GM21515 (cell line): ENCODE measurements around the gene TMCC1.
"Not testable (repeated sequence)": the region's sequence is repeated elsewhere in the genome, so short reads cannot be mapped to it uniquely, and the experiment has no call there.

Experiments used
- ATAC-seq: cut with Tn5 transposase; IDR thresholded peaks from one replicate; pipeline ENCODE4 v1.9.1; 2021; ENCODE audit not compliant: unreplicated experiment

TMCC1 gene

DNA sequence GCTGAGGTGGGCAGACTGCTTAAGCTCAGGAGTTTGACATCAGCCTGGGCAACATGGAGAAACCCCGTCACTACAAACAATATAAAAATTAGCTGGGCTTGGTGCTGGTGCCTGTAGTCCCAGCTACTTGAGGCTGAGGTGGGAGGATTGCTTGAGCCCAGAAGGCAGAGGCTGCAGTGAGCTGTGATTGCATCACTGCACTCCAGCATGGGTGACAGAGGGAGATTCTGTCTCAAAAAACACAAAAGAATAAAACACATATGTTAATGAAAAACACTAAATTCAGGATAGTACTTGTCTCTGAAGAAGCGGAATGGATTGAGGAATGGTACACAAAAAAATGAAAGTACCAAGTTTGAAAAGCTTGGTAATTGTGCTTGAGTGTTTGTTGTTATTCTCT lies 159.1 kb downstream of the TMCC1 start:
- ATAC-seq = no peak

DNA sequence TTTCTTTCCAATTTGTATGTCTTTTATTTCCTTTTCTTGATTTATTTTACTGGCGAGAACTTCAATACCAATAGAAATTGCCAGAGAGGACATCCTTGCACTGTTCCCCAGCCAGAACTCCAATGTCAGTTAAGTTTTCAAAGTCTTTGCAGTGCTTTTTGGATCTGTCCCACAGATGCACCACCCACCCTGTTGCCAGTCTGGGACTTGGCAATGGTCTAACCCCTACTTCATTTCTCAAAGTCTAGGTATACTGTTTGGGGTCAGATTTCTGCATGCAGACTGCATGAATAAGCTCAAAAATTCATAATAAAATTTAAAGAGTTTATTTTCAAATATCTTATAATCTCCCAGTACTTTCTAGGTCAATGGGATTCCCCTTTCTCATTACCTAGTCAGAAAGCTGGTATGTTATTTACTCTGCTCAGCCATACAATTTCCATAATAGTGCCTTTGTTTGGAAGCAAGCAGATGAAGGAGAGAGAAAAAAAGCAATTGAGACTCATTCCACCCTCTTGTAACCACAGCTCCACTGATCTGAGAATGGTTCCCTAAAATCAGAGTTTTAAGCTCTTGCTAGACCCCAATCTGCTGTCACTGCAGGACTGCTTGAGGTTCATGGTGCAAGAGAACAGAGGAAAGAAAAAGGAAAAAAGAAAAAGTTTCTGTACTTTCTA lies 161.2 kb downstream of the TMCC1 start:
- no peak for ATAC-seq

DNA sequence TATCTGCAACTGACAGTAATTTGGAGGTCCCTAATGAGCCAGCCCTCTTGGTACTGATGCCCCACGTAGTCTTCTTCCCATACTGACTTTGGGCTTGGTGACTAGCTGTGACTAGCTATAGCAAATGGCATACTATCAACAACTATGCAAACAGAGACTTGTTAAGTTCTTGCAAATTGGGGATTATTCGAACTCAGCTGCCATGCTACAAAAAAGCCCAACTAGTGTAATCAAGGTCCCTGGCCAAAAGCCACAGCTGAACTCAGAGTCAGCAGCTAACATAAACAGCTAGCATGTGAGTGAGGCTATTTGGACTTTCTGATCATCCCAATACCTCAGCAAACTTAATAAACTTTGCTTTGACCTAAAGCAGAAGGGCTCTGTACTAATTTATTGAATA lies 165.8 kb downstream of the TMCC1 start:
- no peak for ATAC-seq

DNA sequence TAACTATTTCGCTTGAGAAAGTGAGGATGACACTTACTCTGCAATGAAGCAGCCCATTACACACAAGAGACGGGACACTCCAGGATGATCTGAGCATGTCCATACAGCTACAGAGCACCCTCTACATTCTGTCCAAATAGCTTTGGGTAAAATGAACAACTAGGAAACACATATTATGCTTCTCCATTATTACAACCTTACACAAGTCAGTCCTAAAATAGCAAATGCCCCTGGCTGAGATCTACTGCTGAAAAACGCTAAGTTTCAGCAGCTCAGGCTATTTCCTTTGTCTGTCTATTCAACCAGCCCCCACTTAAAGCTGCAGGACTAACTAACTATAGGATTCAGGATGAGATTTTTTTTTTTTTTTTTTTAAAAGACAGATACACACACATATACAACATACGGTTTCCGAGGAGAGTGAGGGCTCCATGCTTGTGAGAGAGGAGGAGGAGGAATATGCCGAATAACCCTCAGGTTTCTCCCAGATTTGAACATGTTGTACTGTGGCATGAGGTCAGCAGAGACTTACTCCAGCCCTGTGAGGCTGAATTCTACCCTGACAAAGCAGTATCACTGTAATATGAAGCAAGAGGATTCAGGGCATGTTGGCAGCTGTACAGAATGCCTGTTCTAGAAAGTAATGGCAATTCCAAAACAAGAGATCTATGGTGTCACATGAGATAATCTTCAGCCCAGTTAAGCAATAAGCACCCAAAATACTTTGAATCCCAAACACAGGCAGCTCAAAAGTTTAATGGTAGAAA lies 169.8 kb downstream of the TMCC1 start:
- ATAC-seq = no peak

DNA sequence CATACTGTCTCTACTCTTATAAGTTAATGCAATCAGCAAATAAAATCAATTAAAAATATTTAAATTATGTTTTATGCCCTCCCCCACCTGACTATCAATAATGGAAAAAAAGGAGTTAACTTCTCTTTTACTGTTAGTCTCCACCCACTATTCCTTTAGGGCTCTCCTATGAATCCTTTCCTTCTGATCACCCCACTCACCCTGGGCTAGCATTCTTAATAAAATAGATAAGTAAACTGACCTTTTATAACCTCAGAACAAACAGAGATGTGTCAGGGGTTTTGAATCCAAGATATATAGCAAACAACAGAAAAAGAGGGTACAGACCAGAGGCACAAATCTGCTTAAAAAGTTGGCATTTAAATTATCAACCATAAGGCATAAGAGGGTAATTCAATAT lies 171.0 kb downstream of the TMCC1 start:
- ATAC-seq = no peak

DNA sequence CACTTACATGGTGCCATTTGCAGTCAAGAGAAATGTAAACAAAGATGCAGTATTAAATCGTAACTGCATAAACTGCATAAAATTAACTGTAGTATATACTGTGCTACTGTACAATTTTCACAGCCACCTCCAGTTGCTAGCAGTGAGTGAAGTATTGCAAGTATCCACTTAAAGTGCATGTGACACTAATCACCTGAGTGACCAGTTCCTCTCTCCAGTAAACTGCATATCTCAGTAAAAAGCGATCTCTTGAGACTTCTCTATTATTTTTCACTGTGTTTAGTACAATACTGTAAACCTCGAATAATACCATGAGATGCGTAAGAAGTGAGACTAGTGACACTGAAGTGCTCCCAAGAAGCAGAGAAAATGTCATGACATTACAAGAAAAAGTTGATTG lies 175.3 kb downstream of the TMCC1 start:
- ATAC-seq = no peak

DNA sequence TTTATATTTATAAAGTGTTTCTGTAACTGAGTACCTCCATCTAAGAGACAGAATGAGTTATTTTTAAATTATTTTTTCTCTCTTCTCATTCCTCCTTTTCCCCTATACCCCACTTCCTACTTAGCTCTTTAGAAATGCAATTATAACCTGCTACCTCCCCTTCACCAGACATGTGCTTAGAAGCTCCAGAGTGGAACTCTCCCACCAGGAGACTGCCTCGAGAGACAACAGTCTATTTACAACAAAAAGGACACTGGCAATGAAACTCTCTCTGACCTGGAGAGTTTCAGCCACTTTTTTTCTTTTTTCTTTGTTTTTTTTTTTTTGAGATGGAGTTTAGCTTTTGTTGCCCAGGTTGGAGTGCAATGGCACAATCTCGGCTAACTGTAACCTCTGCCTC lies 177.7 kb downstream of the TMCC1 start:
- no peak for ATAC-seq

DNA sequence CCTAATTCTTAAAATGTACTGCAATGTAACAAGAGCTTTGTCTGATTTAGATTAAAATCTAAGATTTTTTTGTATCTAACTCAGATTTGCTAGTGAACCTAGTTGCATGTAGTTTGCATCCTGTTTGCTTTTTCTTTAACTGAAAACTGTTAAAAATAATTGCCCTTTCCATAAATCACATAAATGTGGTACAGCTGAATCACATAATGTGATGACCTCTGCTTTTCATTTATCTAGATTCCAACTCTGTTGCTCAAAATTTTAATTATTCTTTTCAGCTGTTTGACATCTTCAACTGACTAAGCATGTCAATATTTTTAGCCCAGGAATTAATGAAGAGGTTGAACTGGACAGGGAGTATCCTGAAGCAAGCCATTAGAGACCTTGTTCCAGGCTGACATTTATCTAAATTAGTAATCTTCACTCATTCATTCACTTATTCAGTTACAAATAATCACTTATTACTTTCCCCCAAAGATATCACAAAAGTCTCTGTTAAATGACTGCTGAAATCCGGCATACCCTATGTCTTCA lies 185.1 kb downstream of the TMCC1 start:
- ATAC-seq = no peak

DNA sequence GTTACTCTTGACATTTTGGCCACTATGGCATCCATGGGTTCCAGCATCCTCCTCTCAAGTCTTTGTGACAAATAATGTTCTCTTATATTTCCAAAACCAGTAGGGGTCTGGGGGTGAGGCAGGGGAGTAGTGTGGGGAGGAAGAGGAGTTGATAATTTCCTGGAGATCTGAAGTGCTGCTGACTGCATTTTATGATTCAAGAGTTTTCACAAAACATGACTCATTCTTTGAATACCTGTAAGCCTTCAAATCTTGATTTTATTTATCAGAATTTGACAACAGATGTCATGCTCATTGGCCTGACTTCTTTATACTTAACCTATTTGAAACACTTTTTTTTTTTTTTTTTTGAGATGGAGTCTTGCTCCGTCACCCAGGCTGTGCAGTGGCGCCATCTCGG lies 188.2 kb downstream of the TMCC1 start:
- ATAC-seq = no peak

DNA sequence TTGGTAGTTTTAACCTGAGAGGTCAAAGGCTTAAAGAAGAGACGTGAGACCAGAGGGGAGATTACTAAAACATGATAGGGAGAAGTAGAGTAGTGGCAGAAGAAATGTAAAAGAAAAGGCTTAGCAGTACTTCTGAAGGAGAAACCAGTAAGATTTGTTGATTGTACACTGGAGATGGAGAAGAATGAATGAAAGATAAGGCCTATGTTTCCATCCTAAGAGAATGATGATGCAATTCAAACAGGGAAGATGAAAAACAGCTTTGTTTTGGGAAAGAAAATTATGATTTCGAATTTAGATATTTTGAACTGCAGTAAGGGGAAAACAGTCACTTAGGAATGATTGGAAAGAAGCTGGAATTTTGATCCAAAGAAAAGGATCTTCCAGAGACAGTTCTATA lies 189.6 kb downstream of the TMCC1 start:
- no peak for ATAC-seq

DNA sequence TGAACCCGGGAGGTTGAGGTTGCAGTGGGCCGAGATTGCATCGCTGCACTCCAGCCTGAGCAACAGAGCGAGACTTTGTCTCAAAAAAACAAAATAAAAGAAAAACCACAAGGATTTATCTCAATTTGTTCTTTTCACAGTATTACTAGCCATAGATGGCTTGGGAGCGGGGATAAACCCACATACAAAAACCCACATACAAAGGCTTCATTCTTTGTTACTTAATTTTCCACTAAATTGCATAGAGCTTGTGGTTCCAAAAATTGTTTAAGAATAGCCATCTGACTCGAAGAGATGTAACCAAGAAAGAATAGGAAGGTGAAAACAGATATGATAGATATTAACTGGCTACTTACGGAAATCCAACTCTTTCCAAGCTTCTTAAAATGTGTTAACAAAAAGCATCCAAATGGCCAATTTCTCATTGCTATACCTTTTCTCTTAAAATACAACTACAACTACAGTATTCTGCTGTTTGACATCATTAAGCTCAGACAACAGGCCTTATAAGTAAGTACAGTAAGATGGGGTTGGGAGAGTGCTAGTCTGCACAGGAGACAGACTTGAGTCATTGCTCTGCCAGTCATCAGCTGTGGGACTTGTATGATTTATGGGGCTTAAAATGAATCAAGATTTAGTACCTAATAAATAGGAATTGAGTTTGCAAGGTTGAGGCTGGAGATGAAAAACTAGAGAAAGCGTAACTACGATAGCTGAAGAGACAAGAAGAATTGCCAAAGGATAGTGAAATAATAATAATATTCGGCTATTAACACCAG lies 190.4 kb downstream of the TMCC1 start:
- ATAC-seq = no peak

DNA sequence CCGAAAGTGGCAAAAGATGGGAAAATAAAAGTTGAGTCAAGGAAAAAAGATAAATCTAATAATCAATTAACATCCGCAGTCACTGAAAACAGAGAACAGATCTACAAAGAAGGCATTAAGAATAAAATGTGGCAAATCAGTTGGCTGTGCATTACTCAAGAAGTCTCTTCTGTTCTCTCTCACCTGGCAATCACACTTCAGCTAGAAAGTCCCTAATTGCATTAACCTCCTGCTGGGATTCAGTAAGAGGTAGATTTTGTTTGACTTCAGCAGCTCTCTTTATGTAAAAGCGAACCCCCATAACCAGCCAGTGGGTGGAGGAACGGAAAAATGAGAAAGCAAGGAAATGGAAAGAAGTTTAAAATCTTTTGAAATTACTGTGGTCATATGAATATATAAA lies 192.3 kb downstream of the TMCC1 start:
- ATAC-seq = no peak

DNA sequence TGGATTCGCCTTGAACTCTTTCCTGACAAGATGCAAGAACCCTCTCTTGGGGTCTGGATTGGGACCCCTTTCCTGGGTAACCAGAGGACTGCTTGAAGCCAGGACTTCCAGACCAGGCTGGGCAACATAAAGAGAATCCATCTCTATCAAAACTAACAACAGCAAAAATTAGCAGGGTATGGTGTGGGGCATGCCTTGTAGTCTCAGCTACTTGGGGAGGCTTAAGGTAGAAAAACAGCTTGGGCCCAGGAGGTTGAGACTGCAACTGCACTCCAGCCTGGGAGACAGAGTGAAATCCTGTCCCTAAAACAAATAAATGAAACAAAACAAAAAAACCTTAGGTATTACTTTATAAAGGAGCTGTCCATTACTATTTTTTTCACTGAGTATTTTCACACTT lies 193.9 kb downstream of the TMCC1 start:
- no peak for ATAC-seq

DNA sequence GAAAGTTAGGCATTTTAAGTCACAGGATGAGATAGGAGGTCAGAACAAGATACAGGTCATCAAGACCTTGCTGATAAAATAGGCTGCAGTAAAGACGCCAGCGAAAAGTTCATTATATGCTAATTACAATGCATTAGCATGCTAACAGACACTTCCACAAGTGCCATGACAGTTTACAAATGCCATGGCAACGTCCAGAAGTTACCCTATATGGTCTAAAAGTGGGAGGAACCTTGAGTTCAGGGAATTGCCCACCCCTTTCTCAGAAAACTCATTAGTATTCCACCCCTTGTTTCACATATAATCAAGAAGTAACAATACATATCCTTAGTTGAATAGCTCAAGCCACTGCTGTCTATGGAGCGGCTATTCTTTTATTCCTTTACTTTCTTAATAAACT lies 194.3 kb downstream of the TMCC1 start:
- ATAC-seq = no peak

DNA sequence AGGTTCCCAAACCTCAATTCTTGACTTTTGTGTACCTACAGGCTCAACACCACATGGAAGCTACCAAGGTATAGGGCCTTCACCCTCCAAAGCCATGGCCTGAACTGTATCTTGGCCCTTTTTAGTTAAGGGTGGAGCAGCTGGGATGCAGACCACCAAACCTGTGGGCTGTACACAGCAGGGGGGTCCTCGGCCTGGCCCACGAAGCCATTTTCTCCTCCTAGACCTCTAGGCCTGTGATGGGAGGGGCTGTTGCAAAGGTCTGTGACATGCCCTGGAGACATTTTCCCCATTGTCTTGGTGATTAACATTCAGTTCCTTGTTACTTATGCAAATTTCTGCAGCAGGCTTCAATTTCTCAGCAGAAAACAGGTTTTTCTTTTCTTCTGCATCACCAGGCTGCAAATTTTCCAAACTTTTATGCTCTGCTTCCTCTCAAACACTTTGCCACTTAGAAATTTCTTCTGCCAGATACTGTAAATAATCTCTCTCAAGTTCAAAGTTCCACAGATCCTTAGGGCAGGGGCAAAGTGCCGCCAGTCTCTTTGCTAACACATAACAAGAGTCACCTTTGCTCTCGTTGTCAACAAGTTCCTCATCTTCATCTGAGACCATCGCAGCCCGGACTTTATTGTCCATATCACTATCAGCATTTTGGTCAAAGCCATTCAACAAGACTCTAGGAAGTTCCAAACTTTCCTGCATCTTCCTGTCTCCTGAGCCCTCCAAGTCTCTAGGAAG lies 196.1 kb downstream of the TMCC1 start:
- no peak for ATAC-seq

DNA sequence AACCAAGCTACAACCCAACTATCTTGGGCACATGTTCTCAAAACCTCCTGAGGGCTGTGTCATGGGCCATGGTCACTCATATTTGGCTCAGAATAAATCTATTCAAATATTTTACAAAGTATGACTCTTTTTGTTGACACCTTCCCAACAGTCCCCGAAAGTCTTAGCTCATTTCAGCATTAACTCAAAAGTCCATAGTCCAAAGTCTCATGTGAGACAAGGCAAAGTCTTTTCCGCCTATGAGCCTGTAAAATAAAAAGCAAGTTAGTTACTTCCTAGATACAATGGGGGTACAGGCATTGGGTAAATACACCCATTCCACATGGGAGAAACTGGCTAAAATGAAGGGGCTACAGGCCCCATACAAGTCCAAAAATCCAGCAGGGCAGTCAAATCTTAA lies 197.1 kb downstream of the TMCC1 start:
- not testable (repeated sequence) for ATAC-seq

DNA sequence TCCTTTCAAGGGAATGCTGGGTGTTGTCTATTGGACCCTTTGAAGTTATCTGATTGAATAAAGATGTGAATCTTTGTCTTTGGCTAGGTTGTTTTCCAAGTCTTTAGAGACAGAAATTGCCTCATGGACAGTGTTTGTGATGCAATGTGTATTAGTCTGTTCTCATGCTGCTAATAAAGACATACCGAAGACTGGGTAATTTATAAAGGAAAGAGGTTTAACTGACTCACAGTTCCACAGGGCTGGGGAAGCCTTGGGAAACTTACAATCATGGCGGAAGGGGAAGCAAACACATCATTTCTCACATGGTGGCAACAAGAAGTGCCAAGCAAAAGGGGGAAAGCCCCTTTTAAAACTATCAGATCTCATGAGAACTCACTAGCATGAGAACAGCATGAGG lies 198.3 kb downstream of the TMCC1 start:
- ATAC-seq = no peak

DNA sequence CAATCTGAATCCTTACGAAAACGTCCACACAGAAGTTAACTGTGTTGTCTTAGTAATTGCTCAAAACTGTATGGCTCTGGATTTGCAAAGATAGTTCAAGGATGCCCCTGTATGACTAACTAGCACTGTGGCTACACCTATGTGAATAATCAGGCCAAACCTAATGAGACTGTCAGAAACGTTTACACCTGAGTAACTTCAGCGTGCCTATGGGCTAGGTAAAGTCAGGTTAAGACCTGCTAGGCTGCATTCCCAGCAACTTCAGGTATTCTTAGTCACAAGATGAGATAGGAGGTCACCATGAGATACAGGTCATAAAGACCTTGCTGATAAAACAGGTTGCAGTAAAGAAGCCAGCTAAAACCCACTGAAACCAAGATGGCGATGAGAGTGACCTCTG lies 199.3 kb downstream of the TMCC1 start:
- no peak for ATAC-seq

DNA sequence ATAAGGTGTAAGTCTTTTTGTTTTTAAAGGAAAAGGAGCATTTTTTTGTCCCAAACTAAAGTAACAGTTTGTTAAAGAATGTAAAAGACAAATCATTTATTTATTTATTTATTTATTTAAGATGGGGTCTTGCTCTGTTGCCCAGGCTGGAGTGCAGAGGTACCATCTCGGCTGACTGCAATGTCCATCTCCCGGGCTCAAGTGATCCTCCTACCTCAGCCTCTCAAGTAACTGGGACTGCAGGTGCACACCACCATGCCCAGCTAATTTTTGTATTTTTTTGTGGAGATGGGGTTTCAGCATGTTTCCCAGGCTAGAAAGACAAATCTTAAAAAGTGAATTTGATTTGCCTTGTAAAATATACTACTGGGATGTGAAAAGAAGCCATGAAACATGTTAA lies 200.8 kb downstream of the TMCC1 start:
- no peak for ATAC-seq

DNA sequence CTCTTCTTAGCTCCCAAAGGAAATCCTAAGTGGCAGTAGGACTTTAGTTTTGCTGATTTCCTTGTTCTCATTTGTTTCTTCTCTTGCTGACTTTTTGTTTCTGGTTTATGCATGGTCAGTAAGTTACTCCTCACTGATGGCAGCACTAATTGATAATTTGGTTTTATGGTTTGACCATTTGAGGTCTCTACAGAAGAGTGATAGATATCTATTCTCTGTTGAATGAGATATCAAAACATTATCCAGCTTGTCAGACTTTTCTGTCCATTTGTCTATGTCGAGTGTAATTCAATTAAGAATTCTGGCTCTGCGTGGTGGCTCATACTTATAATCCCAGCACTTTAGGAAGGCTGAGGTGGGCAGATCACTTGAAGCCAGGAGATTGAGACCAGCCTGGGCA lies 202.5 kb downstream of the TMCC1 start:
- ATAC-seq = no peak

DNA sequence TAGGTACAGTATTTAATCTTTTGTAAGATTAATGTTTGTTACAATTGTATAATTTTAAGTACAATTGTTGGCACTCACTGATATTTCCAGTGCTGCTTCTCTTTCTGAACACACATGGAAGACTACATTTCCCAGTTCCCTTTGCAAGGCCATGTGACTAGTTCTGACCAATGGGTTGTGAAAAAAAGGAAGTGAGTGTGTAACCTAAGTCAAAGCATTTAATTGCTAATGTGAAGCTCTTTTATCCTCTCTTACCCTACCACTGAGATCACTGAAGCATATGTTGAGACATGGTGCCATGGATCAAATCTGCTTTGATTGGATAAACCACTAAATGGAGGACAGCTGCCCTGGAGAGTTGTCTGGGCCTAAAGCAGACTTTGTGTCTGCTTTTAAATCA lies 203.1 kb downstream of the TMCC1 start:
- ATAC-seq = peak; percentile 92
